IPS-11a (cell line): ENCODE results near the gene ARHGAP26.

Source experiments
- H3K4me3 ChIP-seq: one replicate; pipeline ENCODE4 v1.5.1; 2013; ENCODE audit warnings: low read depth, low read length, control low read depth

Gene ARHGAP26

DNA sequence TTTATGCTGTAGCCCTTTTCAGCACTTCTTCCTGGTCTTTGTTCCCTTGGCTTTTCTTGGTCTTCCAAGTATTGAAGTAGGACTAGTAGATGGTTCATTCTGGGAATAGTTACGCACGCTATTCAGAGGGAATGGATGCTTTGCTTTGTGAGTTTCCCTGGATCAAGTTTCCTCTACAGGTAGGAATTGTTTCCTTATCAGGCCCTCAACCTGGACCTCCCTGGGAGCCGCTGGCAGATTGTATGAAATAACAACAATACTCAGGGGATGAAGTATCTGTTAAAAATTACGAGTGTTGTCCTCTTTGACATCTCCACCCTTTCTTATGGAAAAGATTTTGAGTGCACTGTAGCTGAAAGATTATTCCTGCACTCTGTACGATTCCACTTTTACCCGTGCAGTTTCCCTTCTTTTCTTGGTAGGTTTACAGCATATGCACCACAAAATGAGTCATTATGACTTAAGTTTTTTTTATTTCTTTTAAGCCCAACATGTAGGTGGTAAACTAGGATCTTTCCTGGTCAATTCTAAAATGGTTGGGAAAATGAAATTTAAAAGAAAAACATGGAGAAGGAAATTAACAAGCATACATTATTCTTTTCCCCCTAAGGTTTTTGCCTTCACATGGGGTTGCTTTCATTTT, 57.9 kb downstream of the ARHGAP26 start:
- no peak overlapping the region for H3K4me3 ChIP-seq

DNA sequence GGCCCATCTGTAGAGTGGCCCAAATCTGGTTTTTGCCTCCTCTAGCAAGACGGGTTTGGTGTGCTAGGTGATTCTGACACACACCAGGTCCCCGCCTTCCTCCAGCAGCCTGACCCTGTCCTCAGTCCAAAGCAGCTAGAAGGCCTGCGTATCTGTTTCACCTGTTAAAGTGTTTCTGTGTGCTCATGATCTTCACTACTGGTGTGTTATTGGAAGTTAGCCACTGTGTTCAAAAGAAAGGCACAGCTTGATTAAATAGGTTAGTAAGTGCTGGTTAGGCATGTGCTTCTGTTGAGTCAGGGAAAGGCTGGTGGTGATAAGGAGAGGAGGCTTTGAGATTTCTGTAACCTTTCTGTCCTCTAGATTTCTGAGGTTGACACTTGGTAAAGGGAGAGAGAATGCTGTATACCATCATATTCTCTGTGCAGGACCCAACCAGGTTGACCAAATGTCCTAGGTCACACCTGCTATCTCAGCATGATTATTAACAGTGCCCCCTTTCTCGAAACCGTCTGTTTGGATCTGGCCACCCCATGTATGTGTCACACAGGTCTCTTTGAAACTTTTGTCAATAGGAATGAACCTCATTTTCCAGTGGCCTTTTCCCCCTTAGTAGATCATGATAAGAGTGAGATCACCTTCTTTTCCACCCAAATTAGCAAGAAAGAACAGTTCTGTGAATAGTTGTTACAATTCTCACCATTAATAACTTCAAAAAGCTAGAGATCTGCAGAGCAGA, 58.8 kb downstream of the ARHGAP26 start:
- H3K4me3 ChIP-seq, result no peak overlapping the region

DNA sequence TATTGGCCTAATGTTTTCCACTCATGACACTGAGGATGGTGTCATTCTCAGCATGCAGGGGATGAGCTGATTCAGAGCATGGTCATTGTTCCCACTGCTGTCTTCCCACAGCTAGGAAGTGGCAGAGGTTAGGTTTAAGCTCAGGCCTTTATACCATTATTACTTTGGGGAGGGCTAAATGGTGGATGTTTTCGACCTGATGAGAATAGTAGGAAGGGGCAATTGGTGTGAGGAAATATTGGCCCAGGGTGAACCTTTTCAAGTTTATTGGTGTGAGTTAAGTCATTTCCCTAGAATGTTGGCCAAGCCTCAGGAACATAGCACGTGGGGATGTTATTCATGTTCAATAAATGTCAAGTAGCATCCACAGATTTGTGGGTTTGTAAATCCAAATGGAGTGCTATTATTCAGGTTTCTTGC, 59.6 kb downstream of the ARHGAP26 start:
- H3K4me3 ChIP-seq, result no peak overlapping the region

DNA sequence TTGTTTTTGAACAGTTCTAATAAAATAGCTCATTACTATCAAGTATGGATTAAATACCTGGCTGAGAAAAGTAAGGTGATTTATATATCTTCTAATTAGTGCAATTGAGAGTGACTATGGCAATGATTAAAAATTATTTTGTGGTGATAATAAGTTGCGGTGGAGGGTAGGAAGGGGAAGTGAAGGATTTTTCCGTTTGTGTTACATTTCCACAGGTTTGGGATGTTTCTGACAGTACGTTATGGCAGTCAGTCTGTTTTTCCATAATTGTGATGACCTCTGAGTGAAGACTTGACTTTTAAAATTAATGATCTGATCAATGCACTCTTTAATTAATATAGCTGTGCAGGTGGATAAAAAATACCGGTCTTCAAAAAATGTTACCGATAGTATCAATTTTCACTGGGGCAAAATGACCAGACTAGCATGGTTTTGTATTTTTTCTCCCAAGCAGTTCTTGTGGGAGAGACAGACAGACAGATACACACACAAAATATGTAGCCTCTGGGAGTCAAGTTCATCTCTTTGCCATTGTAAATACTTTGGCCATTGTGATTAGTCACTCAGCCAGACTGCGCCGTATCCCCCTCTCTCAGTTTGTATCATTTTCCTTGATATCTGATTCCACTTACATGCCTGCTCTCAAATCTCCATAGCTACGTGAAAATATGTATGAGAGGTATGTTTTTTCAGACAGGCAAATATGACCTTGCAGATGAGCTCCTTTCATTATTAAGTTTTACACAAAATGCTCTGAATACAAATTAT, 60.2 kb downstream of the ARHGAP26 start:
- no peak overlapping the region for H3K4me3 ChIP-seq

DNA sequence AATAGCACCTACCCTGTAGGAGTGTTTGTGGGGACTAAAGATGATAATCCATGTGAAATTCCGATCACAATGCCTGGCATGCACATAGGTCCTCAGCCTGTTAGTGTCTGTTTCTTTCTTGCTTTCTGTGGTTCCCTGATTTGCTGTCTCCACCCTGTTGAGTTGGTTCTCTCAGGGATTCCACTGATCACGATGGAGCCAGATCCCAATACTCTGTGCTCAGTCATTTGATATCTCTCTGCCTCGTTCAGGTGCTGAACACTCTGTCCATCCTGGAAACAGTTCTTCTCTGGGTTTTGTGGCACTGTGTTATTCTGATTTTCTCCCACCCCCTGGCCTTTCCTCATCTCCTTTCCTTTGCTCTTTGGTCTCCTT, 60.8 kb downstream of the ARHGAP26 start:
- H3K4me3 ChIP-seq, result no peak overlapping the region

DNA sequence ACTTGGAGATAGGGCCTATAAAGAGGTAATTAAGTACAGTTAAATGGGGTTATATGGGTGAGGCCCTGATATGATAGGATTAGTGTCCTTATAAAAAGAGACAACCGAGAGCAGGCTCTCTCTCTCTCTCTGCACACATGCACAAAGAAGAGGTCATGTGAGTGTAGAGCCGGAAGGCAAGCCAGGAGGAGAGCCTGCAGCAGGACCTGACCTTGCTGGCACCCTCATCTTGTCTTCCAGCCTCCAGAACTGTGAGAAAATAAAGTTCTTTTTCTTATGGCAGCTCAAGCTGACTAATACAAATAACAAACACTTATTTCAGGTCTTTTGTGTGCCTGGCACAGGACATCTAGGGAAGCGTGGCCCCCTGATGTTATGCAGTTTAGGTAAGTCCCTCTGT, 62.1 kb downstream of the ARHGAP26 start:
- H3K4me3 ChIP-seq, result no peak overlapping the region

DNA sequence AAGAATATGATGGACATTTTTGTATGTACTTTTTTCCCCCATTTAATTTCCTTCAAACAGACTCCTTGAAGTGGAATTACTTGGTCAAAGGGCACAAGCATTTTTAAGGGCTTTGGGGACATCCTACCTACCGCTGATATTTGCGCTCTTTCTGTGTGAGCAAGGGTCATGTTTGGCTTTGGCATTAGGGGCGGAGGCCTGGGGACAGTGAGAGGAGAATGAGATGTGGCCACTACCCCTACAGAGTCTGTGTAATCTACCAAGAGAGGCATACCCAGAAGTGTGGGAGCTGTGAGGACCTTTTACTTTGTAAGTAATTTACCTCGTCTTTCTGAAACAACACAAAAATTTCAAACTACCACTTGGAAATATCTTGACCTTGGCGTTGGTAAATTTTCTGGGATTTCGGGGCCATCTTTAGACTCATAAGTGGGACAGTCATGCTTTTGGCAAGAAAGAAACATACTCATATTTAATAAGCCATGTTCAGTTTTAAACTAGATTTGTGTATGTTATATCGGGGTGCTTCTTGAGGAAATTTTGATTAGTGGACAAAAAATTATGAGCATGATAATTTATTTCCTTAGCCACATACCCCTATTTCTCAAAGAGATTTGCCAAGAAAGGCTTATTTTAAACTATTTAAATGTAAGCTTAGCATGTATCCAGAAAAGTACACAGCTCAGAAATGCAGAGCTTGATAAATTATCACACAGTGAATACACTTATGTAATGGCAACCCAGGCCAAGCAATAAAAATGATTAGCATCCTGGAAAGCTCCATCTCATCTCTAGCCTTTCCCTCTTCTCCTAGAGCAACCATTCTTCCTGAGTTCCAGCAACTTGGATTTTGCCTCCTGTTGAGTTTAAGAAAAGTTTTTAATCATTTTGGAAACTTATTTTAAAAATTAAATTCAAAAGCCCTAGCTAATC, 63.6 kb downstream of the ARHGAP26 start:
- no peak overlapping the region for H3K4me3 ChIP-seq

DNA sequence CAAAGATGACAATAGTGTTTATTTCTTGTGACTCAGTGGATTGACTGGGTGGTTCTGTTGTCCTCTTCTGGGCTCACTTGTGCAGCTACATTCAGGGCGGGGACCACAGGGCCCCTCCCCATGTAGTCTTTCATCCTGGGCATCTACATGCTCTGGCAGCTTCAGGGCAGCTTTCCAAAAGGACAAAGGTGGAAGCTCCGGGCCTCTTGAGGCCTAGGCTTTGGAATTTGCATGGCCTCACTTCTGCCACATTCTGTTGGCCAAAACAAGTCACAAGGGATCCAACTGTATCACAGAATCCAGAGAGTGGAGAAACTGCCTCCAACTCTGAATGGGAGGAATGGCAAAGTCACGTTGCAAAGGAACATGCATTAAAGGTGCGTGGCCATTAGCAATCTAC, 64.3 kb downstream of the ARHGAP26 start:
- no peak overlapping the region for H3K4me3 ChIP-seq

DNA sequence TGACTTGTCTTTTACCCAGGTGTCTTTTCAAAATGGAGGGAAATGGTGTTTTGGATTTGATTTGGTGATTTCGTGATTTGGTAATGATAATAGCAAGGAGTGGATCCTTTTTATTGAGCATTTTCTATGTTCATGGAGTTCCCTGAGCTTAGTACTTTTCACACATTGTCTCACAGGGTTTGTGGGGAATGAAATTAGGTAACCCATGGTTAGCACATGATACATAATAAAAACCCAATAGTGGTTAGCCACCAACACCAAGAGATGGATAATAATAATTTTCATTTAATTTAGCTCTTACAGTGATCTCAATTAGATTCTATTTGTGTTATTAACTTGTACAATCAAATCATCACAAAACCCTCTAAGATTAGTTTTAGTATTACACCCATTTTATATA, 65.4 kb downstream of the ARHGAP26 start:
- no peak overlapping the region for H3K4me3 ChIP-seq

DNA sequence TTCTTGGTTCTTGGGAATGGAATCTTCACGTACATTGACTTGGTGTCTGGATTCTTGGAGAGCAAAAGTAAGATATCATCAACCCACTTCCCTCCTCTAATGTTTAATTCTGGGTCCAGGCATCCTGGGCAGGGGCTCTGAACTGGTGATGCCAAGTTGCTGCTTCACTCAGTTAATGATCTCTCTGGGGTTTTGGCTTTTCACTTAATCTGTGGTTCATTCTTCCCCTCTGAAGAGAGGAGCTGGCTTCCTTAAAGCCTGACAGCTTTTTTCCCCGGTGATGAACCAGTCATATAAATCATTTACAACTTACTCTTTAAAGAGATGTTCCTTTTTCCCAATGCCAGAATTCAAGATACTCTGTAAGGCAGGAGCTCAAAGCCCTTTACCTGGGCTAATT, 65.9 kb downstream of the ARHGAP26 start:
- H3K4me3 ChIP-seq, result no peak overlapping the region

DNA sequence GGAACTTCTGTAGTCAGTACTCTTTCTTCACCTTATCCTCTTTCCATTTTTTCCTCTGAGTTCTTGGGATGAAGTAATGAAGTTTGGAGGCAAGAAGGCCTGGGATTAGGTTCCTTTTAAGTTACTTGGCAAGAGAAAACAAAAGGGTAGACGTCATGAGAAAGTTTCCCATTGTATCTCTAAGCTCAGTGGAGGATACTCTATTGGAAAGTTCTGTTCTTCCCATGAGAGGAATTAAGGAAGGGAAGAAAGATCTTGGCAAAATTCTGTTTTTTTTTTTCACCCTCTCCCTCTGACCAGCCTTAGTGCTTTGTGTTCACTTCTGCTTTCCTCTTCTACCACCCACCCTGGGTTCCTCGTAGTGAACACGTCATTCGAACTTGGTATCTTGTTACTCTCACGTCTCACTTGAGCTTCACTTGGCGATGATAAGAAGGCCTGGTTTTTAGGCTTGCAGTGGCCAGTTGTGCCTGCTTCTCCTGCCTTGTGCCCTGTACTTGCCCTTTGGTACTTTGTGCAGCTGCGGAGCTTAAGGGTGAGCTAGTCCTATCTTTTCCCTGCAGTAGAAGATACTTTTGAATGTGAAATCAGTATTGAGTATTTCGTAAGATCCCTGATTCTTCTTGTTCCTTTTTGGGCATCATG, 67.0 kb downstream of the ARHGAP26 start:
- H3K4me3 ChIP-seq, result no peak overlapping the region

DNA sequence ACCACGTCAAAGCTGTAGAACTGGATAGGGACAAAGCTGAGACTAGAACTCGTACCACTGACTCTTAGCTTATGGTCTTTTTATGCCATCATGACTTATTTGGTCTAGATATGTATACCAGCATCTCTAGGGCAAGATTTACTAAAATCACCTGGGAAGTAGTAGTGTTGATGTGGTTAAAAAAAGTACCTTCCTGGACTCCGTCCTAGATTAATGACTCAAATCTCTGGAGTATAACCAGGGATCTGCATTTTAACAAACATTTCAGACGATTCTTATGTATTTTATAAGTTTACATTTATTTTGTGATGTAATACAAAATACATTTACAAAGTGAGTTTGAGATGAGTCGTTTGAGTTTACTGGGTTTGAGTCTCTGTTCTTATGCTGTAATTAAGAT, 68.7 kb downstream of the ARHGAP26 start:
- no peak overlapping the region for H3K4me3 ChIP-seq

DNA sequence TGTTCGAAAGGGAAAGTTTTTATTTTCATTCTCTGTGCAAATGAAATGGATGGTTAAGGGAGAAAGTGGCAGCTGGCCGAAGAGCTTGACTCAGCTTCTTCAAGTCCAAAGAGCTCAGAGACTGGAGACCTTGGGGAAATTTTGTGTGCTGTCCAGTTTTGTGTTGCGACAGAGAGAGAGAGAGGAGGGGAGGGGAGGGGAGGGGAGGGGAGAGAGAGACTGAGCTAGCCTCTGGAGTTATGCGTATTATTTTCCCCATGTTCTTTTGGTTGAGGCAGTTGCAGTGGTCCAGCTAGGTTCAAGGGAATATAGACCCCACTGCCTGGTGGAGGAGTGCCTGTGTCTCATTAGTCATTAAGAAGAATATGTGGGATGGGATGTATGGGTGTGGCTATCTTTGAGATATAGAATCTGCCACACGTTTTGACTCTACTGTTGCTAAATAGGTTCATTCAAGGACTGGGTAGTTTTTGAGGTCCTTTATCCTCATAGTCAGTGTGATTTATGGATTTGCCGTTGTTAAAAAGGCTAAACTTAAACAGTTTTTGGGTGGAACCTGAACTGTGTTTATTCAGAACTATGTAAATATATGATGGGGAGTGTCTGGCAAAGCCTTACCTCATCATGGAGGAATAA, 69.7 kb downstream of the ARHGAP26 start:
- no peak overlapping the region for H3K4me3 ChIP-seq

DNA sequence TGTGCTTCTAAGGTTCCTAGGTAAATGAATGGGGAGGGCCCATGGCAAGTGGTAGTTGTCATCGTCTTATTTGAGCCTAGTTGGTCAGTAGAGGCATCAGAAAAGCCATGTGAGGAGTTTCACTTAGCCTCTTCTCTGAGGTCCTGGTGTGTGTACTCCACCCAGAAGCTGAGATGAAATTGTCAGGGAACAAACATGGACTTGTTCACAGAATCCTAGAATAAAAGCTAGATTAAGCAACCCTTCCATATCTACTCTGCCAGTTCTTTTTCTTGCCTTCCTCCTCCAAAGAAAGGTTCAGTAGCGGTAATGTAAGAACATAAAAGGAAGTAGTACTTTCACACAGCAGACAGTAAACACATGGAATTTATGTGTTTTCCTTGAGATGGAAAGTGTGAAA, 70.4 kb downstream of the ARHGAP26 start:
- no peak overlapping the region for H3K4me3 ChIP-seq

DNA sequence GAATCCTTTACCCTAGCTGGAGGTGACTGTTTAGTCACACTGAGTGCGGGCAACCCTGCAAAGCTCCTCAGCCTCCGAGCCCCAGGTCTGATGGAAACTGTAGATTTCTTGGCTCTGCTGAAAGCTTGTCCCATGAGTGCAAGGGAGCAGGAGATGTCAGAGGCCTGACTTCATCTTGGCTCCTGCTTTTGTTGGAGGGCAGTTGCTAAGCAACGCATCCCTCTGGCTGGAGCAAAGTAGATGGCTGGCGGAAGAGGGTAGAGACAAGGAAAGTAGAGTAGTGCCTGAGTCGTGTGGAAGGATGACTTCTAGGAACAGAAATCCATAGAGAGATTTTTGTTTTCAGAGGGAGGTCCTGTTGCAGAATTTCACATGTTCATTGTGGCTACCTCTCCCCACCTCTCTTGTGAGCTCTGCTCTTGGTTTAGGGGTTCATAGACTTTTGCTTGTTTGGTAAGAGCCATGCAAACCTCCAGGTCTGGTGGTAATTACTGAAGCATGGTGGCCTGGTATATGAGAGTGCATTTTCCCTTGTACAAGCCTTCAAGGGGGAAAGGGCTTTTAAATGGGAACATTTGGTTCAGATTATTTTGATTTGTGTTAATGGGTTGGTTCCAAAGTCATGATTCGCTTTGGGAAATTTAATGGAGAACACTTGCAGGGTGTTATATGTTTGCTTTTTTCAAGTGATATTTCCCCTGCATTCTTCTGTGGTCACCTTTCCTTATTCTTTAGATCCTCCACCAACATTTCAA, 71.5 kb downstream of the ARHGAP26 start:
- no peak overlapping the region for H3K4me3 ChIP-seq

DNA sequence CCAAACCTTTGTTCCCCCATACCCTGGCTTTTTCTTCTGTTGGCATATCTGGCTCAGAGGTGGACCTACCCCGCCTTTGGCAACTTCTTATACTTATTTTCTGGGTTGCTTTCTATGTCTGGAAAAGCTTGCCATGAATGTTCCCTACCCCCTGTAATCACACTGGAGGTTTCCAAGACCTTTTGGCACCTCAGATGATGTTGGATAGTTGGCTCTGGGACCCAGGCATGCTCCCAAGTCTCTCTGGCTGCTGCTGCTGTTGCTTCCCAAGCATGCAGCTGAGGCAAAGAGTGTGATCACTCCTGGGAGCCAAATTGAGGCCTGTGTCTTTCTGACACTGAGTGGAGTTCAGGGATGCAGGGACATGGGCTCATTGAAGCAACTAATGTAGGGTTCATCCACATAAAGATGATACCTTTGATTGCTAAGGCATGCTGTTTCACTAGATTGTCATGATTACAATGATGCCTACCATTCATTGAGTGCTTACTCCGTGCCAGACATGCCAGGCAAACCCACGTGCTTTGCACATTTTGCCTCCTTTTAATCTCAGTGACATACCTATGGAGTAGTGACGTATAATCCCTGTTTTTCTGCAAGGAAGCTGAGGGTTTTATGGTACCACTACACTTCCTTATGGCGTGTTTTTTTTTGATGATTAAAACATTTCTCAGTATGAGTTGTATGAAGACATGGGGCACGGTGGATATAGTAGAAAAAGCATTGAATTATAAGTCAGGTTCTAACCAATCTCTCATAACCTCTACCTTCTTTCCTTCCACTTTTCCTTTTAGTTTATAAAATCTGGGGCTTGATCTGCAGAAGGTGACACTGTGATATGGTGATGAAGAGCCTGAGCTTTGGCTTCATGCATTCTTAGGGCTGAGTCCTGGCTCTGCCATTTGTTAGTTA, 73.1 kb downstream of the ARHGAP26 start:
- no peak overlapping the region for H3K4me3 ChIP-seq

DNA sequence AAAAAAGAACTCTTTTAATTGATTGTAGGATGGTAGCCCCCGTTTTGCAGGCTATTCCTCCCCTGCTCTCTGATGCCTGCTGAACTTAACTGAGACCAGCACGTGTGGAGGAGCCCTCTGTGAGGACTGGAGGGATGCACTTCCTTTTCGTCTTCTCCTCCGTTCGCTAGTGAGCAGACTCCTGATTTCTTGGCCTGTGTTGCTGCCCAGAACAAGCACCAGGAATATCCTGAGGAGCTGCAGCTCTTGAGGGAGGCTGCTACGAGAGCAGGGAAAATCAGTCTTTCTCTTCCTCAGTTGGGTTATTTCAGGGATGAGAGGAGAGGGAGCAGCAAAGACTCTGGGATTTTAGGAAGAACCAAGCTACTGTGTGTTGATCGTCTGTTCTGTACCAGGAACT, 74.7 kb downstream of the ARHGAP26 start:
- no peak overlapping the region for H3K4me3 ChIP-seq

DNA sequence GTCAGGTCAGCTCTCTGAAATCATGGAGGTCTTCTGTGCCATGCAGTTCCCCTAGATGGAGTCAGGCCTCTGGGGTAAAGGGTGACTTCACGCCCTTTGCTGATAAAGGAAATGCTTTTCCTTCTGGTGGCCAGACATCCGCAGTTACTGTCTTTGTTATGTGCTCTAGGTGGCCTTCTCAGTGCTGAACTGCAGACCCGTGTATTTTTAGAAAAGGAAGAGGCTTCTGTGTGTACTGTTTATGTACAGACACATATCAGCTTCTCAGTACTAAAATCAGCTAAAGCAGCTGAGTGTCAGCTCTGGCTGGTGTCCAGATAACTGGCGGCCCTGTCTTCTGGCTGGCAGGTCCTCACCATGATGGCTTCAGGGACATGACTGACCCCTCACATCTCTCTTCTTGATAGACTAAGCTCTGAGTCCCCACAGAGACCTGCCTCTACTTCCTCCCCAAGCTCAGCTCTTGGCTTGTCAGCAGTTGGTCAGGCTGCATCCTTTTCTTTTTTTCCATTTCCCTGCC, 75.3 kb downstream of the ARHGAP26 start:
- H3K4me3 ChIP-seq, result no peak overlapping the region
